HG03558 (cell line): ENCODE data around the gene PGPEP1.
"Not testable (repeated sequence)": the region's sequence is repeated elsewhere in the genome, so short reads cannot be mapped to it uniquely, and the experiment has no call there.

ENCODE experiments used
- ATAC-seq: cut with Tn5 transposase; IDR thresholded peaks from one replicate; pipeline ENCODE4 v1.9.1; 2021; ENCODE audit warnings: moderate number of reproducible peaks; ENCODE audit not compliant: unreplicated experiment; ENCODE audit errors: extremely low read depth

Gene PGPEP1

GRCh38 chr19:18330868-18331267 is 9.5 kb upstream of the PGPEP1 start:
- no peak for ATAC-seq

GRCh38 chr19:18332917-18333530 is 7.4 kb upstream of the PGPEP1 start:
- ATAC-seq, result no peak

- no peak for ATAC-seq
These were observed 6.7 kb upstream of the PGPEP1 start for GRCh38 chr19:18333680-18334079.

- ATAC-seq, result no peak
These were observed 4.3 kb upstream of the PGPEP1 start for GRCh38 chr19:18336121-18336520.

- ATAC-seq, result no peak
These were observed 1.9 kb upstream of the PGPEP1 start for GRCh38 chr19:18338541-18338940.

GRCh38 chr19:18339723-18340122 is 675 bp upstream of the PGPEP1 start:
- ATAC-seq, result no peak

- ATAC-seq, result no peak
These were observed 831 bp downstream of the PGPEP1 start for GRCh38 chr19:18340990-18341868.

GRCh38 chr19:18342090-18342632 is 1.8 kb downstream of the PGPEP1 start:
- no peak for ATAC-seq

GRCh38 chr19:18344582-18344950 is 4.2 kb downstream of the PGPEP1 start:
- ATAC-seq, result no peak

- no peak for ATAC-seq
These were observed 4.9 kb downstream of the PGPEP1 start for GRCh38 chr19:18345296-18345695.

GRCh38 chr19:18346091-18346490 is 5.7 kb downstream of the PGPEP1 start:
- ATAC-seq, result no peak

GRCh38 chr19:18348171-18348570 is 7.8 kb downstream of the PGPEP1 start:
- ATAC-seq, result no peak

GRCh38 chr19:18348818-18349339 is 8.5 kb downstream of the PGPEP1 start:
- ATAC-seq, result not testable (repeated sequence)

GRCh38 chr19:18349524-18350128 is 9.2 kb downstream of the PGPEP1 start:
- no peak for ATAC-seq

- ATAC-seq, result no peak
These were observed 10.1 kb downstream of the PGPEP1 start for GRCh38 chr19:18350490-18350889.

- ATAC-seq, result no peak
These were observed 11.1 kb downstream of the PGPEP1 start for GRCh38 chr19:18351544-18351943.

GRCh38 chr19:18353378-18354005 is 13.1 kb downstream of the PGPEP1 start:
- ATAC-seq, result no peak

GRCh38 chr19:18354743-18355142 is 14.3 kb downstream of the PGPEP1 start:
- ATAC-seq, result not testable (repeated sequence)

- no peak for ATAC-seq
These were observed 16.6 kb downstream of the PGPEP1 start for GRCh38 chr19:18357041-18357440.

- ATAC-seq, result no peak
These were observed 21.2 kb downstream of the PGPEP1 start for GRCh38 chr19:18361646-18362045.
